B cell (primary cell): ENCODE data around the gene PTCD3. TPM values are rescaled to one million over a fixed set of nuclear protein-coding genes. Genes with fewer than 3 reads are reported as not detected.

Experiments
- ATAC-seq: fragments of 200-7000 bp; cut with Tn5 transposase; one replicate; pipeline ENCODE4 v1.10.0; 2021; ENCODE audit warnings: low read depth, mild to moderate bottlenecking, moderate number of reproducible peaks, moderate library complexity
- CTCF ChIA-PET: fragments of 350-600 bp; sonication (Branson Sonifier 250); formaldehyde crosslinking; loops from one replicate; lab custom pipeline; 2021; ENCODE audit warnings: antibody characterized with exemption, inconsistent platforms; lab: Charles Lee
- POLR2A ChIA-PET: fragments of 350-600 bp; sonication (Branson Sonifier 250); formaldehyde crosslinking; loops from one replicate; lab custom pipeline; 2021; ENCODE audit warnings: antibody characterized with exemption; lab: Charles Lee
- DNase-seq: peaks from one replicate; pipeline ENCODE4 v3.0.0; 2013
- H2AFZ ChIP-seq: 2 replicates; pipeline ENCODE4 v1.6.1; 2012; ENCODE audit warnings: mild to moderate bottlenecking, low read depth, low read length; ENCODE audit not compliant: insufficient read depth, poor library complexity, severe bottlenecking
- H3K27ac ChIP-seq, 2 donors: 1 replicate in 1 of 2; 2 replicates in 1 of 2; pipeline ENCODE4 v1.5.1; 2012 to 2013; ENCODE audit warnings: low read length in 2 of 2, mild to moderate bottlenecking in 2 of 2, moderate library complexity in 1 of 2
- H3K27me3 ChIP-seq, 4 experiments: fragments of 200-600 bp in 1 of 4; sonication (generic) in 1 of 4; replicated peaks in 1 of 4; 1 replicate in 2 of 4; 2 replicates in 2 of 4; pipeline versions ENCODE4 v1.6.1 to v1.7.0; 2013 to 2016; ENCODE audit warnings: low read length in 3 of 4, mild to moderate bottlenecking in 2 of 4, mixed read lengths in 1 of 4, moderate library complexity in 1 of 4; ENCODE audit not compliant: insufficient read depth in 4 of 4, control insufficient read depth in 3 of 4; ENCODE audit errors: control extremely low read depth in 1 of 4
- H3K36me3 ChIP-seq, 2 experiments: replicated peaks in 1 of 2; 1 replicate in 1 of 2; 2 replicates in 1 of 2; pipeline versions ENCODE4 v1.6.1 to v1.7.1; 2013; ENCODE audit warnings: low read length in 1 of 2; ENCODE audit not compliant: insufficient read depth in 2 of 2, control insufficient read depth in 1 of 2; ENCODE audit errors: control extremely low read depth in 1 of 2, extremely low read depth in 1 of 2
- H3K4me1 ChIP-seq, 2 donors: fragments of 200-600 bp in 1 of 2; sonication (generic) in 1 of 2; 1 replicate in 1 of 2; 2 replicates in 1 of 2; pipeline versions ENCODE4 v1.5.1 to v1.6.1; 2013 to 2017; ENCODE audit warnings: low read length in 2 of 2; ENCODE audit not compliant: control insufficient read depth in 2 of 2, insufficient read depth in 2 of 2
- H3K4me2 ChIP-seq: replicated peaks from 2 replicates; pipeline ENCODE3; 2012; ENCODE audit warnings: mild to moderate bottlenecking, low read depth, low read length; ENCODE audit not compliant: poor library complexity, severe bottlenecking
- H3K4me3 ChIP-seq, 5 experiments: fragments of 200-600 bp in 1 of 5; sonication (generic) in 1 of 5; 1 replicate in 3 of 5; 2 replicates in 2 of 5; pipeline versions ENCODE4 v1.5.1 to v1.7.0; 2011 to 2016; ENCODE audit warnings: low read length in 4 of 5, mild to moderate bottlenecking in 4 of 5, low read depth in 2 of 5, control low read depth in 1 of 5, moderate library complexity in 1 of 5; ENCODE audit not compliant: insufficient read depth in 1 of 5; ENCODE audit errors: control extremely low read depth in 1 of 5, extremely low read depth in 1 of 5
- H3K79me2 ChIP-seq: fragments of 200-600 bp; sonication (generic); one replicate; pipeline ENCODE4 v1.6.0; 2016; ENCODE audit warnings: low read length; ENCODE audit not compliant: control insufficient read depth, insufficient read depth
- H3K9ac ChIP-seq: fragments of 200-600 bp; sonication (generic); 2 replicates; pipeline ENCODE4 v1.6.1; 2017; ENCODE audit warnings: mild to moderate bottlenecking, low read length, moderate library complexity
- H3K9me3 ChIP-seq, 3 donors: one replicate each; pipeline versions ENCODE4 v1.6.1 to v1.7.1; 2013; ENCODE audit warnings: low read length in 2 of 3; ENCODE audit not compliant: control insufficient read depth in 2 of 3, insufficient read depth in 1 of 3; ENCODE audit errors: control extremely low read depth in 1 of 3
- H4K20me1 ChIP-seq: 2 replicates; pipeline ENCODE4 v1.6.0; 2012; ENCODE audit warnings: mild to moderate bottlenecking, low read length; ENCODE audit not compliant: insufficient read depth, control insufficient read depth, poor library complexity, severe bottlenecking
- H3K27ac Mint-ChIP-seq: one replicate; pipeline ENCODE4 v1.8.0; 2021; ENCODE audit warnings: mixed read lengths
- H3K27me3 Mint-ChIP-seq: one replicate; pipeline ENCODE4 v1.8.0; 2021; ENCODE audit warnings: mixed read lengths
- H3K4me1 Mint-ChIP-seq: one replicate; pipeline ENCODE4 v1.8.0; 2021; ENCODE audit warnings: mixed read lengths
- H3K4me3 Mint-ChIP-seq: one replicate; pipeline ENCODE4 v1.8.0; 2021; ENCODE audit warnings: mixed read lengths
- H3K9me3 Mint-ChIP-seq: one replicate; pipeline ENCODE4 v1.8.0; 2022; ENCODE audit warnings: mixed read lengths; ENCODE audit not compliant: insufficient read depth
- EZH2 ChIP-seq: IDR thresholded peaks from 2 replicates; pipeline ENCODE4 v1.6.1; 2012; ENCODE audit warnings: borderline replicate concordance, low read depth, mild to moderate bottlenecking, moderate library complexity, low read length; ENCODE audit not compliant: insufficient read depth, poor library complexity, severe bottlenecking
- WGBS: methylation state at CpG from one replicate; pipeline ENCODE4 v1.1.5; 2013; ENCODE audit warnings: missing lambda C conversion rate; ENCODE audit not compliant: insufficient coverage; 5-methylcytosine and 5-hydroxymethylcytosine counted together
- intact Hi-C: fragments of 100-400 bp; cut with micrococcal nuclease; formaldehyde crosslinking; loops from one replicate; pipeline ENCODE4 v1.10.0; 2022
- polyA plus RNA-seq: library from polyadenylated mRNA; depleted of rRNA; stranded (reverse); fragments of >200 nt; gene quantifications from 2 replicates; pipeline ENCODE4 v1.2.3, GENCODE V29; 2012
- total RNA-seq, 2 donors: library from RNA; stranded (reverse); fragments of 120-200 nt in 1 of 2; gene quantifications; 1 replicate in 1 of 2; 2 replicates in 1 of 2; pipeline versions ENCODE4 v1.2.3 to v1.2.4, GENCODE V29; 2013 to 2022
- TF ChIP-seq, protein P1 (sequence below): fragments of 200-600 bp; IDR thresholded peaks from one replicate; pipeline ENCODE4 v1.8.0; 2022; ENCODE audit warnings: antibody characterized with exemption, mild to moderate bottlenecking

The PTCD3 gene
- total and polyA plus RNA-seq, 2 donors (not counting 1 experiment from before 2014, with no cell fraction given), result 61.4 to 174 TPM

DNA sequence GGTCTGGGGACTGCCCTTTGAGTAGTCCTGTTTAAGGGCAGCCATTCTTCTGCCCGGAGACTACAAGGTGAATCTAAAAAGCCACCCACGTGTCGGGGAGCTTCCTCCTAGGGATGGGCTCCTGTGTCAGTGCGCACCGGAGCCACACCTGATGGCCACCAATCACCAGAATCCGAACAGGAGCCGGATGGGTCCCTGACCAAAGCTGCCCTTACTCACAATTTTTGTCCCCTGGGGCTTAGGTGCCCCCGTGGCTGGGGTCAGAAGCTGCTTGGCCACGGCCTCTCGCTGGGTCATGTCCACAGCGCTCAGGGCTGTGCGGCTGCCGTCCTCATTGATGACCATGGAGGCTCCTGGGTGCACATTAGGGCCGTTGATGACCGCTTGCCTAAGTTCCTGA is 31.2 kb upstream of the PTCD3 start:
- no peaks in the 10 kb centered on the region for H4K20me1 ChIP-seq
- H3K4me2 ChIP-seq, result no peak overlapping the region
- H3K79me2 ChIP-seq, result no peaks in the 10 kb centered on the region
- intact Hi-C loops, result loop anchor here (5.0 kb wide), 1 partner anchor 53 kb away; no protein-coding TSS in a partner anchor
- no peak overlapping the region for H3K27ac ChIP-seq
- DNase-seq (no peak), ATAC-seq (no peak)
- 99% methylated on average over 15 of the region's 15 CpGs for WGBS
- Mint-ChIP-seq H3K4me3 (no peak overlapping the region), H3K9me3 (no peaks in the 10 kb centered on the region), H3K27me3 (no peaks in the 10 kb centered on the region), H3K4me1 (peaks cover 42% of the 10 kb centered on the region), H3K27ac (no peak overlapping the region)
- H2AFZ ChIP-seq, result no peak overlapping the region
- peaks cover 27 to 38% of the 10 kb centered on the region in 2 donors for H3K4me1 ChIP-seq
- POLR2A ChIA-PET, result no interaction called here
- H3K9me3 ChIP-seq, result no peaks in the 10 kb centered on the region
- no peak for TF ChIP-seq EZH2
- TF ChIP-seq, protein P1, sequence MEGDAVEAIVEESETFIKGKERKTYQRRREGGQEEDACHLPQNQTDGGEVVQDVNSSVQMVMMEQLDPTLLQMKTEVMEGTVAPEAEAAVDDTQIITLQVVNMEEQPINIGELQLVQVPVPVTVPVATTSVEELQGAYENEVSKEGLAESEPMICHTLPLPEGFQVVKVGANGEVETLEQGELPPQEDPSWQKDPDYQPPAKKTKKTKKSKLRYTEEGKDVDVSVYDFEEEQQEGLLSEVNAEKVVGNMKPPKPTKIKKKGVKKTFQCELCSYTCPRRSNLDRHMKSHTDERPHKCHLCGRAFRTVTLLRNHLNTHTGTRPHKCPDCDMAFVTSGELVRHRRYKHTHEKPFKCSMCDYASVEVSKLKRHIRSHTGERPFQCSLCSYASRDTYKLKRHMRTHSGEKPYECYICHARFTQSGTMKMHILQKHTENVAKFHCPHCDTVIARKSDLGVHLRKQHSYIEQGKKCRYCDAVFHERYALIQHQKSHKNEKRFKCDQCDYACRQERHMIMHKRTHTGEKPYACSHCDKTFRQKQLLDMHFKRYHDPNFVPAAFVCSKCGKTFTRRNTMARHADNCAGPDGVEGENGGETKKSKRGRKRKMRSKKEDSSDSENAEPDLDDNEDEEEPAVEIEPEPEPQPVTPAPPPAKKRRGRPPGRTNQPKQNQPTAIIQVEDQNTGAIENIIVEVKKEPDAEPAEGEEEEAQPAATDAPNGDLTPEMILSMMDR, result no peak
- H3K4me3 ChIP-seq, result no peak overlapping the region
- CTCF ChIA-PET, result interaction anchor here (0.5 to 13.2 kb wide), 3 partner anchors 186 to 294 kb away, joined by 3 to 528 read pairs (median 138); partner anchors contain the start of gene ST3GAL5
- peaks cover 0 to 50% of the 10 kb centered on the region in 2 experiments for H3K36me3 ChIP-seq
- H3K9ac ChIP-seq, result no peak overlapping the region
- no peaks in the 10 kb centered on the region for H3K27me3 ChIP-seq

GRCh38 chr2:86075886-86076285 is 30.1 kb upstream of the PTCD3 start:
- DNase-seq, result no peak
- Histone ChIP-seq H3K4me2 (no peak overlapping the region), H3K27me3 (no peaks in the 10 kb centered on the region), H3K4me1 (peaks cover 38 to 49% of the 10 kb centered on the region in 2 donors), H3K9ac (no peak overlapping the region), H3K36me3 (peaks cover 0 to 54% of the 10 kb centered on the region in 2 experiments), H3K79me2 (no peaks in the 10 kb centered on the region), H3K9me3 (no peaks in the 10 kb centered on the region), H2AFZ (no peak overlapping the region), H4K20me1 (no peaks in the 10 kb centered on the region), H3K27ac (no peak overlapping the region), H3K4me3 (no peak overlapping the region)
- Mint-ChIP-seq H3K4me3 (no peak overlapping the region), H3K27me3 (no peaks in the 10 kb centered on the region), H3K9me3 (no peaks in the 10 kb centered on the region), H3K4me1 (peaks cover 51% of the 10 kb centered on the region), H3K27ac (no peak overlapping the region)
- no peak for ATAC-seq
- TF ChIP-seq EZH2, result no peak
- TF ChIP-seq, protein P1, result no peak
- intact Hi-C loops, result no loop called here
- CTCF ChIA-PET, result interaction anchor here (0.8 to 13.2 kb wide), 5 partner anchors 40 to 347 kb away, joined by 4 to 528 read pairs (median 108); partner anchors contain the start of gene ST3GAL5
- POLR2A ChIA-PET, result interaction anchor here (0.9 kb wide), 1 partner anchor 38 kb away, joined by 3 read pairs; no protein-coding TSS in a partner anchor
- WGBS, result 98% methylated on average over 3 of the region's 5 CpGs
